Ectodermal cell (in vitro differentiated cells): ENCODE measurements around the gene REELD1.

Experiments used
- H3K27ac ChIP-seq: 2 replicates; pipeline ENCODE4 v1.7.0; 2013; ENCODE audit warnings: mild to moderate bottlenecking, low read depth, low read length; ENCODE audit not compliant: insufficient read depth, poor library complexity, severe bottlenecking
- H3K27me3 ChIP-seq: 2 replicates; pipeline ENCODE4 v1.7.0; 2013; ENCODE audit warnings: mild to moderate bottlenecking, low read length; ENCODE audit not compliant: insufficient read depth, control insufficient read depth, poor library complexity, severe bottlenecking
- H3K36me3 ChIP-seq: one replicate; pipeline ENCODE4 v1.7.0; 2013; ENCODE audit warnings: low read length; ENCODE audit not compliant: control insufficient read depth, insufficient read depth
- H3K4me1 ChIP-seq: one replicate; pipeline ENCODE4 v1.7.0; 2013; ENCODE audit warnings: low read length; ENCODE audit not compliant: control insufficient read depth, insufficient read depth
- H3K4me3 ChIP-seq: 2 replicates; pipeline ENCODE4 v1.7.0; 2013; ENCODE audit warnings: low read depth, low read length, control low read depth; ENCODE audit not compliant: insufficient read depth
- H3K9me3 ChIP-seq: 2 replicates; pipeline ENCODE4 v1.7.0; 2013; ENCODE audit warnings: mild to moderate bottlenecking, low read length, moderate library complexity; ENCODE audit not compliant: control insufficient read depth
- WGBS, 2 experiments: methylation state at CpG; one replicate each; pipeline ENCODE4 v1.1.7; 2013; ENCODE audit warnings: missing lambda C conversion rate in 2 of 2; 5-methylcytosine and 5-hydroxymethylcytosine counted together

Gene REELD1

GRCh38 chr4:146222313-146222712, 8.0 kb downstream of the REELD1 start:
- no peak overlapping the region for H3K27ac ChIP-seq
- no peaks in the 10 kb centered on the region for H3K4me1 ChIP-seq
- WGBS, 2 experiments = 80 to 87% methylated on average over 8 of the region's 8 CpGs
- no peaks in the 10 kb centered on the region for H3K27me3 ChIP-seq
- H3K4me3 ChIP-seq = no peak overlapping the region
- H3K36me3 ChIP-seq = no peaks in the 10 kb centered on the region
- H3K9me3 ChIP-seq = no peaks in the 10 kb centered on the region

GRCh38 chr4:146224326-146224966, 10.1 kb downstream of the REELD1 start:
- 91 to 92% methylated on average over 8 of the region's 8 CpGs for WGBS, 2 experiments
- H3K27me3 ChIP-seq = no peaks in the 10 kb centered on the region
- no peak overlapping the region for H3K27ac ChIP-seq
- no peak overlapping the region for H3K4me3 ChIP-seq
- H3K4me1 ChIP-seq = no peaks in the 10 kb centered on the region
- H3K9me3 ChIP-seq = no peaks in the 10 kb centered on the region
- no peaks in the 10 kb centered on the region for H3K36me3 ChIP-seq

- Histone ChIP-seq H3K36me3 (no peaks in the 10 kb centered on the region), H3K4me1 (no peaks in the 10 kb centered on the region), H3K9me3 (no peaks in the 10 kb centered on the region), H3K4me3 (no peak overlapping the region), H3K27ac (no peak overlapping the region), H3K27me3 (no peaks in the 10 kb centered on the region)
These were observed 15.1 kb downstream of the REELD1 start for GRCh38 chr4:146229406-146229805.

- Histone ChIP-seq H3K4me3 (no peak overlapping the region), H3K9me3 (no peaks in the 10 kb centered on the region), H3K36me3 (no peaks in the 10 kb centered on the region), H3K27me3 (no peaks in the 10 kb centered on the region), H3K27ac (no peak overlapping the region), H3K4me1 (no peaks in the 10 kb centered on the region)
- 89 to 100% methylated on average over 1 of the region's 1 CpG for WGBS, 2 experiments
These were observed 17.9 kb downstream of the REELD1 start for GRCh38 chr4:146232131-146232722.

- H3K4me1 ChIP-seq = no peaks in the 10 kb centered on the region
- no peak overlapping the region for H3K4me3 ChIP-seq
These were observed 21.4 kb downstream of the REELD1 start for GRCh38 chr4:146235654-146236177.

GRCh38 chr4:146236216-146236615, 21.9 kb downstream of the REELD1 start:
- Histone ChIP-seq H3K27me3 (no peaks in the 10 kb centered on the region), H3K4me1 (no peaks in the 10 kb centered on the region), H3K36me3 (no peaks in the 10 kb centered on the region), H3K27ac (no peak overlapping the region), H3K9me3 (no peaks in the 10 kb centered on the region), H3K4me3 (no peak overlapping the region)
- WGBS, 2 experiments = 95 to 96% methylated on average over 4 to 5 of the region's 5 CpGs

More at GRCh38 chr4:146235654-146236177, 21.4 kb downstream of the REELD1 start:
- Histone ChIP-seq H3K9me3 (no peaks in the 10 kb centered on the region), H3K27me3 (no peaks in the 10 kb centered on the region), H3K36me3 (no peaks in the 10 kb centered on the region), H3K27ac (no peak overlapping the region)
- 89 to 91% methylated on average over 8 of the region's 8 CpGs for WGBS, 2 experiments

GRCh38 chr4:146237092-146237491, 22.8 kb downstream of the REELD1 start:
- Histone ChIP-seq H3K4me1 (no peaks in the 10 kb centered on the region), H3K36me3 (no peaks in the 10 kb centered on the region), H3K27ac (no peak overlapping the region), H3K4me3 (no peak overlapping the region), H3K9me3 (no peaks in the 10 kb centered on the region), H3K27me3 (no peaks in the 10 kb centered on the region)
- 72 to 74% methylated on average over 6 of the region's 6 CpGs for WGBS, 2 experiments

- Histone ChIP-seq H3K4me1 (no peaks in the 10 kb centered on the region), H3K9me3 (no peaks in the 10 kb centered on the region), H3K36me3 (no peaks in the 10 kb centered on the region), H3K27ac (no peak overlapping the region), H3K27me3 (no peaks in the 10 kb centered on the region), H3K4me3 (no peak overlapping the region)
- 94 to 98% methylated on average over 3 of the region's 3 CpGs for WGBS, 2 experiments
These were observed 23.8 kb downstream of the REELD1 start for GRCh38 chr4:146238107-146238506.

GRCh38 chr4:146243141-146243882, 29.0 kb downstream of the REELD1 start:
- Histone ChIP-seq H3K27ac (no peak overlapping the region), H3K4me3 (no peak overlapping the region), H3K27me3 (no peaks in the 10 kb centered on the region), H3K36me3 (no peaks in the 10 kb centered on the region), H3K4me1 (no peaks in the 10 kb centered on the region), H3K9me3 (no peaks in the 10 kb centered on the region)
- 75 to 81% methylated on average over 24 of the region's 24 CpGs for WGBS, 2 experiments

- no peaks in the 10 kb centered on the region for H3K27me3 ChIP-seq
- H3K4me3 ChIP-seq = no peak overlapping the region
- no peak overlapping the region for H3K27ac ChIP-seq
- no peaks in the 10 kb centered on the region for H3K36me3 ChIP-seq
- WGBS, 2 experiments = 94% methylated on average over 17 of the region's 17 CpGs
- H3K9me3 ChIP-seq = no peaks in the 10 kb centered on the region
- H3K4me1 ChIP-seq = no peaks in the 10 kb centered on the region
These were observed 29.5 kb downstream of the REELD1 start for GRCh38 chr4:146243883-146244277.
